RPMI8226 (cell line): ENCODE results near the gene IP6K1.
"Not testable (repeated sequence)": the region's sequence is repeated elsewhere in the genome, so short reads cannot be mapped to it uniquely, and the experiment has no call there.

ENCODE experiments used
- DNase-seq: peaks from one replicate; pipeline ENCODE4 v3.0.0-alpha.2; 2015

IP6K1 gene

GRCh38 chr3:49706456-49707112 is 79.8 kb downstream of the IP6K1 start:
- no peak for DNase-seq

DNA sequence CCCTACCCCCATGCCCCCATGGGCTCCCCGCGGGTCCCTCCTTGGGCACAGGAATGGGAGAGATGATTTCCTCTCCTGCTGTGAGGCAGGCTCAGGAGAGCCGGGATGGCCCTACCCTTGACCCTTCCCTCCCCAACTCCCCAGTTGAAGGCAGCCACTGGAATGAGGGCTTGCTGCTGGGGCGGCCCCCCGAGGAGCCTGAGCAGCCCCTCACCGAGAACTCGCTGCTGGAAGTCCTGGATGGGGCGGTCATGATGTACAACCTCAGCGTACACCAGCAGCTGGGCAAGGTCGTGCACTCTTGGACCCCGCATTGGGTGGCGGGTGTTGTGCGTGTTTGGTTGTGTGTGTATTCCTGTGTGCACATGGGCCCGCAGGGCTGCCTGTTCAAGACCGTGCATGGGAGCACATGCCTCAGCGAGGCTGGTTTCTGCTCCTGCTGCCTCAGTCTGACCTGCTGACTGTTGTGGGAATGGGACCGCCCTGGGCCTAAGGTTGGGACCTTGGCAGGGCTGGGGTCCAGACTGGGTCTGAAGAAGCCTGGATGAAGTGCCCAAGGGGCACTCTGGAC is 80.9 kb downstream of the IP6K1 start:
- no peak for DNase-seq

DNA sequence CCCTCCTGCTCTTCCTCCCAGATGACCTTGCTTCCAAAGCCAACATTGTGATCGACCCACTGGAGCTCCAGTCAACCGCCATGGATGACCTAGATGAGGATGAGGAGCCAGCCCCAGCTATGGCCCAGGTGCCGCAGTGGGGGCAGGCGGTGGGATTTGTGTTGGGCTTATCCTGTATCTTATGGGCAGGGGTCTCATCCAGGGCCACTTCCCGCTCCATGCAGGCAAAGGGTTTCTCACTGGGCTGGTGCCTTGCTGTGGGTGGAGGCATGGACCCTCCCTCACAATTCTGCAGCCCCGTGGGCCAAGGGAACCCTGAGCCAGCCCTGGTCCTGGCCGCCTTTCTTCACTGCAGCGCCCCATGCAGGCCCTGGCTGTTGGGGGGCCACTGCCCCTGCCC is 81.7 kb downstream of the IP6K1 start:
- no peak for DNase-seq

DNA sequence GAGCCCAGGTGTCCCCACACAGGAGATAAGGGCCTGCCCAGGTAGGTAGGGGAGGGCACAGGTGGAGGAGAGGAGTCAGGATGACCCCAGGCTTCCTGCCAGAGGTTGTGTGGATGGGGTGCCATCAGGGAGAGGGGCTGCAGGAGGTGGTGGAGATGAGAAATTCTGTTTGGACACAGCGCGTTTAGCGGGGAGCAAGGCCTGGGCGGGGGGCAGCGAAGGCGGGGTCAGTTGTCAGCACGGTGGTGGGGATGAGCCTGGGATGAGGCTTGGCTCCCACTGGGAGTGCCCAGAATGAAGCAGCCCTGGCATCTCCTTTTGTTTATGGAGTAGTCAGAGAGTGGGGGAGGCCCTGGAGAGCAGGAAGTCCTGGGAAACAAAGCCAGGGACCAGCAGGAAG is 82.4 kb downstream of the IP6K1 start:
- DNase-seq = no peak

DNA sequence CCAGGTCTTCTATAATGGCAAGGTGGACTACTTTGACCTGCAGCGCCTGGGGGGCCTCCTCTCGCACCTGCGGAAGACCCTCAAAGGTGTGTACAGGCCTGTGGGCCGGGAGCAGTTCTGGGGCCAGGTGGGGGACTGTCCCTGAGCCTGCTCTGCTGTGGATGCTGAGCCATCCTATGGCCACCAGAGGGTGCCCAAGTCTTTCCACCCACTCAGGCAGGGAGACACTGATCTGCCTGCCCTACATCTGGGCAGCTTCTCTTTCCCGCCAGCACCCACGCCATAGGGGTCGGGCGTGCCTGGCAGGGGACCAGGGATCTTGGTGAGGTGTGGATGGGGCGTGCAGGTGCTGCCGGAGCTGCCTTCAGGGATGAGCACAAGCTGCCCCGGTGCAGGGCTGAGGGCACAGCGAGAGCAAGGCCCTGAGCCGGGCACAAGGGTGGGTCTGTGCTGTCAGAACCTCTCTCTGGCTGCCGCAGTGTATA is 82.9 kb downstream of the IP6K1 start:
- peak; percentile 69 for DNase-seq

GRCh38 chr3:49702672-49703071 is 83.7 kb downstream of the IP6K1 start:
- no peak for DNase-seq

DNA sequence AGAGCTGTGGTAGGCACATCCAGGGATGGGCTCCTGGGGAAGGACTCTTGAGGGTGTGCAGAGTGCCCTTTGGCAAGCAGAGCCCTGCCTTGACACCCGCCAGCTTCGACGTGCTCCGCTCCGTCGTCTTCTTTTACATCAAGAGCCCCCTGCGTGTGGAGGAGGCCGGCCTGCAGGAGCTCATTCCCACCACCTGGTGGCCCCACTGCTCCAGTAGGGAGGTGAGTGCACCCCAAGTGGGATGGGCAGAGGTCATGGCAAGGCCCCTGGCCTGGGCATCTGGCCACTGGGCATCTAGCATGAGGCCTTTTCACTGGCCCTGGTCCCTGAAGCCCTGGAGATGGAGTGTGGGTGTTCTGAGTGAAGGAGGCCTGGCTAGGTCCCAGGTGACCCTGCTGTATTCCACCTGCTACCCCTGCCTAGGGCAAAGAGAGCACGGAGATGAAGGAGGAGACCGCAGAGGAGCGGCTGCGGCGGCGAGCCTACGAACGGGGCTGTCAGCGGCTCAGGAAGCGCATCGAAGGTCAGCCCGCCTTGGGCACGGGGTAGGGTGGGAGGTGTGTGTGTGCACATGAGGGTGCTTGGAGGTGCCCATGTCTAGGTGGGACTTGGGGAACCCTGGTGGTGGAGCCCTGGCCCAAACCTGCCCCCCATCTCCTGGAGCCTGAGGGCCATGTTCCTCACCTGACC is 84.8 kb downstream of the IP6K1 start:
- DNase-seq = peak; percentile 13

- DNase-seq = no peak
Measured at GRCh38 chr3:49700453-49701128, 85.8 kb downstream of the IP6K1 start.

DNA sequence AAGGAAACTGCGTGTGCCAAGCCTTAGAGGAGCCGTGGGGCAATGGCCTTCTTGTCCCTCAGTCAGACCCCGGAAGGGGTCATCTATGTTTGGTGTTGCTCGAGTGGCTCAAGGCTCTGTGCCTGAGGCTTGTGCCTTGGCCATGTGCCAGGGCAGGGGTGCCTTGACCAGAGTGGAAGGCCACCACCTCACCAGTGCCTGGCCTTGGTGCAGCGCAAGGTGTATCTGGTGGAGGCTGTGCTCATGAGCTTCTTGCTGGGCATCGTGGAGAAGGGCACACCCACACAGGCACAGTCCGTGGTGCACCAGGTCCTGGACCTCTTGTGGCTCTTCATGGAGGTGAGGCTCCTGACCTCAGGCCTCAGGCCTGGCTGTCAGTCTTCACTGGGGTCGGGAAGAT is 86.3 kb downstream of the IP6K1 start:
- no peak for DNase-seq

DNA sequence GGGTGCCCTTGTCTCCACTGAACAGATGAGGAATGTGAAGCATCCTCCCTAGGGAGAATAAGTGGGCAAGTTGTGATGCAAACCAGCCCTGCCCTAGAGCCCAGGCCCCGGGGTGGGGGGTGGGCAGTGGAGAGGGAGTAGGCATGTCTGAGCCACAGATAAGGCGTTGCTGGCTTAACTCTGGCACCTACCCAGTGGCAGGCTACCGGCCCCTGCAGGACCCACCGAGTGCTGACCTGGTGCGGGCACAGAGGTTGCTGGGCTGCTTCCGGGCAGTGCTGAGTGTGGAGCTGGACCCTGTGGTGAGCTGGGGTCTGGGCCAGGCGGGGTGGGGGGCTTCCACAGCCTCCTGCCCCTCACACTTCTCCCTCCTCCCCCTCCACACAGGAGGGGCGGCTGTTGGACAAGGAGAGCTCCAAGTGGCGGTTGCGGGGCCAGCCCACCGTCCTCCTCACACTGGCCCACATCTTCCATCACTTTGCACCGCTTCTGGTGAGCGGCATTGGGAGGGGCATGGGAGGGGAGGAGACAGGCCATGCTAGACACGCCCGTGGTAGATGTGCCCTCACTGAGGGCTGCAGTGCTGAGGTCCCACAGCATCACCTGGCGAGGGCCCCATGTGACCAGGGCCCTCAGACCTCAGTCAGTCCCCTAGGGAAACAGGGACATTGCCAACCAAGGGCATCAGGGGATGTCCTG is 86.9 kb downstream of the IP6K1 start:
- DNase-seq = no peak

DNA sequence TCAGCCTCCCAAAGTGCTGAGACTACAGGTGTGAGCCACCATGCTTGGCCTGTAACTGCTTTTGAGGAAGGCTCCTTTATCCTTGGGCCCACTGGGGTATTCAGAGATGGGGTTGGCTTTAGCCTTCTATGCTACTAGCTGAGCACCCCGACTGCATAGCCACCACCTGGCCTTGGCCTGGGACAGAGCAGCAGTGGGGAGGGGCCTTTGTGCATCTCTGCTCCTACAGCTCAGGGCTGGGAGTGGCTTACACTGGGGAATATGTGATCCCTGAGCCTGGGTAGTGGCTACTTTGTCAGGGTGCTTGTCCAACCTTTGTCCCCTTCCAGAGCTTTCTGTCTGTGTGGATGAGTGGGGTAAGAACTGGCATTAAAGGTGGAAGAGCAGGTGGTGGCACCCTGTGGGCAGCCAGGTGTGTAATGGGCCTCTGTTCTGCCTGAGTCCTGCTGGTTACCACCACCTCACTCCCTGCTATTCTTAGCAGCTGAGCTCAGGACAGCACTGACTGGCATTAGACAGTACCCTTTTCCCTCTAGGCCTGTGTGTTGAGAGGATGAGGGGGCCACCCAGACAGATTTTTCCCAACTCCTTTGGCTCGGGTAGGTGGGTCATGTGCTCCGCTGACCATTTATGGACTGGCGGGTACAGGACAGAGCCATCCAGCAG is 90.9 kb downstream of the IP6K1 start:
- DNase-seq = not testable (repeated sequence)

GRCh38 chr3:49694409-49695070 is 91.8 kb downstream of the IP6K1 start:
- DNase-seq = not testable (repeated sequence)

DNA sequence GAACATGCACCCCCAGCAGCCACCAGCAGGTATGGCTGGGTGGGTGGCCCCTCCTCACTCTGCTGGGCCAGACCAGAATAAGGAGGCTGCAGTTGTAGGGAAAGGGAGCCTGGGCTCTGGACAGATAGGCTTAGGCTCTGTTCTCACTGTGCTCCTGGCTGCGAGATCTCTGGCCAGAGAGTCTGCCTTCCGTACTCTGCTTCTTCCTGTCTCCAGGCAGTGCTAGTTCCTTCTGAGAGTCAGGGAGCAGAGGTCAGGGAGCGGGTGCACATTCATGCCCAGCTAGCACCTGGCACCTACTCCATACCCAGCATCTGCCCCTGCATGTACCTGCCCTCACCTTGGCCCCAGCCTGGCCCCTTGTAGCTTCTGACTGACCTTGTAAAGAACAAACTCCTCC is 94.9 kb downstream of the IP6K1 start:
- not testable (repeated sequence) for DNase-seq

DNA sequence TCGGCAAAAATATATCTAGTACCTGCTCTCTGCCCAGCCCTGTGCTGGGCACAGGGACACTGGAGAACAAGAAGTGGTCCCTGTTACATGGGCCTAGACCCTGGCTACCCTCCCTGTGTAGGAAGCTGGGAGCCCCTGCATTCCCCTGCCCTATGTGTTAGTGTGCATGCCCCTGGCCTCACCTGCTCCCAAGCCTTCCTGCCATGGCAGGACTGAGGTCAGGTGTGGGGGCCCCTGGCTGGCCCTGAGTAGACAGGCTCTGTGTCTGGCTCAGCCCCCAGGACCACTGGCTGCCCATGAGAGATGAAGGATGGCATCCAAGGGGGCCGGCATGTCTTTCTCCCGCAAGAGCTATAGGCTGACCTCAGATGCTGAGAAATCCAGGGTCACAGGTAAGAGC is 95.5 kb downstream of the IP6K1 start:
- not testable (repeated sequence) for DNase-seq

DNA sequence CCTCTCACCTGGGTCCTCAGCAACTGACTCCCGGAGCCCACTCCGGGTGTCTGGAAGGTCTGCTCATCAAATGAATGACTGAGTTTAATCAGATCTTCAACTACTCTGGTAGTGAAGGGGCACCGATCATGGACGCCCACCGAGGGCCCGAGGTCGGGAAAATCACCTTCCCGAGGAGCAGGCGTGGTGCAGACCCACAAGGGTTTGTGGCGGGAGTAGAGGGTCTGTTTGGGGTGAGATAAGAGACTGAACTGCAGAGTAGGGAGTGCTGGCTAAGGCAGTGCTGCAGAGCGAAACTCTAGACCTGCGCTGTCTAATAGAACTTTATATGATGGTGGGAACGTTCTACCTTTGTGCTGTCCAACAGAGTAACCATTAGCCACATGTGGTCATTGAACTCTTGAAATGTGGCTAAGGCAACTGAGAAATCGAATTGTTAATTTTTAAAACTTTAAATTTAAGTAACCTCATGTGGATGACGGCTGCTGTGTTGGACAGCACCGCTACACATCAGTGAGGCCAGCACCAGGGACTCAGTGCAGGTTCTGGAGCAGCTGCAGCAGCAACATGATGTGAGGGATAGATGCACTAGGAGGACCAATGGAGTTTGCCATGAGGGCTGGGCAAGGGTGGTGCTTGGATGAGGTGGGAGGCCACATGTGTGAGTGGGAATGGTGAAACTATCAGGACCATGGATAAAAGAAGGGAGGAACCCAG is 96.3 kb downstream of the IP6K1 start:
- DNase-seq = not testable (repeated sequence)

DNA sequence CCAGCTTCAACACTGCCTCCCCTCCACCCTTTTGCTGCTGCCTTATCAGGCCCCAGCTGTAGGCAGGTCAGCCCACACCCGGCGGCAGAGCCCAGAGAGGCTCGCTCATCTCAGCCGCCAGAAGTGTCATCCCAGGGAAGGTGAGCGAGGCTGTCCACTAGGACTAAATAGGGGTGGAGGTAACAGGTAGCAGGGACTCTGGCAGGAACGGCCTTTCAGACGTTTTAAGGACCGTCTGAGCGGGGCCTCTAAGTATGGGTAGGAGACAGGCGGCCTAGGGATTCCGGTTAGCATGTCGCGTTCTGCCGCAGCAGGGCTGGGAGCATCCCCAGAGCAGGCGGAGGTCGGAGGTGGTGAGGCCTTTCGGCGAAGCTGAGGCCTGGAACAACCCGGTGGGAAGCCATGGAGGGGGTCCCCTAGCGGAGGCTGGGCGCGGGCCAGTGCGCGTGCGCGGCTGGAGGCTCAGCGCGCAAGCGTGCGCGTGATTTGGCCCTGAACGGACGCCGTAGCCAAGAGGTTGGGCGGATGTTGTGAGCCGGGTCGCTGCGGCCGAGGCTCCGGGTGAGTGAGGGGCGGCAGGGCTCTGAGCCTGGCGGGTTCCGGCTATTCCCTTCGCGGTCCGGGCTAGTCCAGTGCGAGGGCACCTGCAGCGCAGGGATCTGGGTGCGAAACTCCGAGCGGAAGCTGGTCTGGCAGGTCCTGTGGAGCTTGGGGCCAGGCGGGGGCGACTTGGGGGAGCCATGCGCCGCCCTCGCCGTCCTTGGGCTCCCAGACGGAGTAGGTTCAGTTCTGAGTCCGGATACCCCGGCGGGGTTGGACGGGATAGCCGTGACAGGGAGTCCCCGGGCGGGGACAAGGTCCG is 97.1 kb downstream of the IP6K1 start, which contains the start of the genes MST1 and RNF123:
MST1 (minus strand) TSS at position 429 of the 862 bp plus-strand sequence. CDS start 783 bp downstream, outside the sequence.
RNF123 (plus strand) TSS at position 512 of the 862 bp plus-strand sequence. CDS start 1,609 bp downstream, outside the sequence.
- DNase-seq = peak; percentile 93

- not testable (repeated sequence) for DNase-seq
Measured at GRCh38 chr3:49688338-49689045, 97.8 kb downstream of the IP6K1 start.

GRCh38 chr3:49687424-49687795 is 98.9 kb downstream of the IP6K1 start:
- DNase-seq = not testable (repeated sequence)
